ENCODE measurements around the gene NDUFA8. TPM values are rescaled to one million over a fixed set of nuclear protein-coding genes. Genes with fewer than 3 reads are reported as not detected.
"Not testable (repeated sequence)": the region's sequence is repeated elsewhere in the genome, so short reads cannot be mapped to it uniquely, and the experiment has no call there.

Gene NDUFA8
- polyA plus RNA-seq, 1 donor = 57.4 TPM

- DNase-seq (ENCODE audit: low read depth) = no peak
Observed at GRCh38 chr9:122121391-122121790, 38.2 kb downstream of the NDUFA8 start.

DNA sequence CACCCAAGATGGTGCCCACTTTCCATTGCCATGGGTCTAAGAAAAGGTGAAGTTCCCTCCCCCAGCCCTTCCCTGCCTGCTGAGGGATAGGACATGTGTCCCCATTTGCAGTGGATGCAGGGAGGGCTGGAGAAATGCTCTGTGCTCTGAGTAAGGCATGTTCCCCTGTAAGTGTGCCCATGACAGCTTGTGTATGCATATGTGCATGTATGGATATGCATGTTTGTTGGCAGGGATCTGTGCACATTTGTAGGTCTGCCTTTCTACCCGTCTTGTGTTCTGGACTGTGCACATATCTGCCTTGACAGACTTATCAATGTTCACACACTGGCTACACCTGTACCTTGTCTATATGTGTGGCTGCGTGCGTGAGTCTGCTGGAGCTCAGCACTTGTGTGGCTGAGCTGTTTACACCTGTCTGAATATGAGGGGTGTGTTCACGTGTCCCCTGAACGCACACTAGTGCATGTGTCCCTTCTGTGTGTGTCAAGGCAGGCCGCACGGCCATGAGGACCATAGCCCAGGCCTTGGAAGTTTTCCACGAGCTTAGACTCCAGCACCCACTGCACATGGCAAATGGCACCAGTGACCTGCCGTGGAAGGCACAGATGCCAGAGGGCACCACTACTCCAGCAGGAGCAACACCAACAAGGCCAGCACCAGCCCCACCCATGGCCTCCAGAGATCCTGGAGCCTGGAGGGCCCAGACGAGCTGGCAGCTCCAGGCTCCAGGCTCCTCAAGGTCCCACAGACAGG lies 39.1 kb downstream of the NDUFA8 start:
- DNase-seq (ENCODE audit: low read depth) = no peak

DNA sequence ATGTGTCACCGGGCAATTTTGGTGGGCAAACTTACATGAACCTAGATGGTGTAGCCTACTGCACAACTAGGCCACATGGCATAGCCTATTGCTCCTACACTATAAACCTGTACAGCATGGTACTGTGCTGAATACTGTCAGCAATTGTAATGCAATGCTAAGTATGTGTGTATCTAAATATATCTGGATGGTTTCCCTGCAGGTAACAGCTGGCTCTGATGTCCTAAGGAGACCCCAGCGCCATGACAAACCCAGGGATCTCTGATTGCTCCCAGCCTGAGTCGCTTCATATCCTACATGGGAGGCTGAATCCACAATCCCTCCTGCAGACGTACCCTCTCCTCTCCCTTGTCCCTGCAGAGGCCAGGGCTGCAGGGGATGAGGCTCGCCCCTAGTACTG lies 39.9 kb downstream of the NDUFA8 start:
- no peak for DNase-seq (ENCODE audit: low read depth)

- DNase-seq (ENCODE audit: low read depth) = no peak
Observed at GRCh38 chr9:122119166-122119521, 40.4 kb downstream of the NDUFA8 start.

DNA sequence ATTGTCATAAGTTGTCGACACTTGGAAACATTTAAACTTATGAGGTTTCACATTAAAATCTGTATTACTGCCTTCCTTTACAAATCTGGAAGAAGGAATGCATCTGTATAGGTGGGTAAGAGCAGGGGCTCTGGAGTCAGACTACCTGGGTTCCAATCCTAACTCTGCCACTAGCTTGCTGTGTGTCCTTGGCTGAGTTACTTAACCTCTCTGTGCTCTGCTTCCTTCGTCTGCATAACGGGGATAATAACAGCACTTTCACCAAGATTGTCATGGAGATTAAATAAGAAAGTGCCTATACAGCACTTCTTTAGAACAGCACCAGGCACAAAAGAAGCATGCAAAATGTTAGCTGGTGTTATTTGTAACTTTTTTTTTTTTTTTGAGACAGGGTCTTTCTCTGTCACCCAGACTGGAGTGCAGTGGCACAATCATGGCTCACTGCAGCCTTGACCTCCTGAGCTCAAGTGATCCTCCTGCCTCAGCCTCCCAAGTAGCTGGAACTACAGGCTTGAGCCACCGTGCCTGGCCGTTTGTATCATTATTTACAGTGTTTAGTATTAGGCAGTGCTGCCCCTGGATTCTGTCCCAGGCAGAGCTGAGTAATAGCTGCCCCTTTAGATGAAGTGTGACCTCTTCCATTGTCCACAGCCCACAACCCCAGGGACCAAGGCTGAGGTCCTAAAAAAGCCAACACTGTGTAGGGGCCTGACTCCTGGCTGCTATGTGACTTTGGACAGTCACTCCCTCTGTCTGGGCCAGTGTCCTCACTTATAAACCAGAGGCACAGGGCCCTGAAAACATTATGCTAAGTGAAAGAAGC lies 41.0 kb downstream of the NDUFA8 start:
- DNase-seq (ENCODE audit: low read depth) = no peak

DNA sequence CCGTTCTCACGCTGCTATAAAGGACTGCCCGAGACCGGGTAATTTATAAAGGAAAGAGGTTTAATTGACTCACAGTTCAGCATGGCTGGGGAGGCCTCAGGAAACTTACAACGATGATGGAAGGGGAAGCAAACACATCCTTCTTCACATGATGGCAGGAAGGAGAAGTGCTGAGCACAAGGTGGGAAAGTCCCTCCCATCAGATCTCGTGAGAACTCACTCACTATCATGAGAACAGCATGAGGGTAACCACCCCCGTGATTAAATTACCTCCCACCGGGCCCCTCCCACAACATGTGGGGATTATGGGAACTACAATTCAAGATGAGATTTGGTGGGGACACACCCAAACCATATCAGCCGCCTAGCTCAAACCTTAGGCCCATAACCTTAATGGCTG lies 42.3 kb downstream of the NDUFA8 start:
- DNase-seq (ENCODE audit: low read depth) = not testable (repeated sequence)

DNA sequence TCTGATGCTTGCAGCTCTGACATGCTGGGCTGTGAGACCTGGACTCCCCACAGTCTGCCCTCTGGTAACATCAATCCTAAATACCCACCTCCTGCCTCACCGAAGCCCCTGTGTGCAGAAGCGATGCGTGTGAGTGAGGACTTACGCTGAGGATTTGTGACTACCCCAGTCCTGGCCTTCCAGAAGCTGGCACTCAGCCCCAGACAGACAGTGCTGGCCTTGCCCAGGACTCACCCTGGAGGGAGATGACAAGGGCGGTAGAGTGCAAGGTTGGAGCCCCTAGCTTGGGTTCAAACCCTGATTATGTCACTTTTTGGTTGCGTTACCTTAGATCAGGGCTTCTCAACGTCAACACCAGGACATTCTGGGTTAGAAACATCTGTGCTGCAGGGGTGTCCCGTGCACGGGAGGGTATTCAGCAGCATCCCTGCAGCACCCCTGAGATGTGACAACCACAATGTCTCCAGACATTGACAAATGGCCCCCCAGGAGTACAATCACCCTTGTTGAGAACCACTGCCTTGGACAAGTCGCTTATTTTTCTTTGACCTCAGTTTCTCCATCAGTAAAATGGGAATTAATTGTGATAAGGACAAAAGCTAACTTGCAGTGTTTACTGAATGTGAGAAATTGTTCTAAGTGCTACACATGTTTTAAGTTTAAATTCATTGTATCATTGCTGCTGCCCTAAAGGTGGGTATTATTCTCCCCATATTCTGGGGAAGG lies 43.0 kb downstream of the NDUFA8 start:
- no peak for DNase-seq (ENCODE audit: low read depth)

DNA sequence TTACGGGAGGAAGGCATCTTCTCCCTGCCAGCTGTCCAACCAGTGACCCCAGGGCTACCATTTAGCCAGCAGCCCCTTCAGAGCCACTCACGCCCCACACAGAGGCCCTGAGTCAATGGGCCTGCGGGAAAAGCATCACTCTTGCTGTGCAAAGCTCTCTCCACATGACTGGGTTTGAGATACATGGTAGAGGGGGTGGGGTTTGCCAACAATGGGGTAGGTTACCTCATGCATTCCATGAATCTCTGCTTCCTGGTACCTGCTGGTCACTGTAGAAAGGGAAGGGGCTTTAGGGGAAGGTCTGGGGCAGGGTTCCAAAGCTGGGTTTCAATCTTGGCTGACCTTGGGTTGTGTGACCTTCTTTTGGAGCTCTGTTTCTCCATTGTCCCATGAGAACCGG lies 43.5 kb downstream of the NDUFA8 start:
- no peak for DNase-seq (ENCODE audit: low read depth)

DNA sequence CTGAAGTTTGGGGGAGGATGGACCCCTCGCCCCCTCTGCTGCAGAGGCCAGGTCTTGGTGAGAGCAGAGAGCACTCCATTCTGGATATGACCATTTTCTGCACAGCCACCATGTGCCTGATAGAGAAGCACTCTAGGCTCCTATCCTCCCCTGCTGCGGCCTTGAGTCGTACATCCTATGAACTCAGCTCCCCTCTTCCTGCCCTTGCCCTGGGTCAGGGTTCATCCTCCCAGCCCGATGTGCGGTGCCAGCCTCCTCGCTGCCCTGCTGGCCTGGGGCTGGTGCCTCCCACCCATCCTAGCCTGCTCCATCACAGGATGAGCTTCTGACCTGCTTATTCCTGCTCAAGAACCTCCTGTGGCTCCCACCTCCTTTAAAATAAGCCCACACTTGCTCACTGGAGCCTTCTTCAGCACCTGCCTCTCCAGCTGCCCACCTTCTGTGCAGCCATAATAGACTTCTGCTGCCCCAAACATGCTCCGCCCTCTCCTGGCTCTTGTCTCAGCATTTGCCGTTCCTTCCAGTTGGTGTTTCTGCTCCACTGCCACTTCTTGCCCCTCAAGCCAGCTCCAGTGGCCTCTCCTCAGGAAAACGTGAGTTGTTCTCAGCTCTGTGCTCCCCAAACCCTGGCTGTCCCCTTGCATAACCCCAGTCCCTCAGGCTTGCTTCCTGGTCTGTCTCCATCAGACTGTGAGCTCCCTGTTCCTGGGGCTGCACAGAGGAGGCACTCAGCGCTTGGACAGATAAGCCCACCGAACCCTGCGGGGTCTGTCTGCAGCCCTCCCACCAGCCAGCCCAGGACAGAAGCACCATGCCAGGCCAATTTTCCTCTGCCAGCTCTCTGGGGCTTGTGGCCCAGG lies 44.2 kb downstream of the NDUFA8 start:
- no peak for DNase-seq (ENCODE audit: low read depth)

GRCh38 chr9:122113574-122113973 lies 46.0 kb downstream of the NDUFA8 start:
- DNase-seq (ENCODE audit: low read depth) = no peak

DNA sequence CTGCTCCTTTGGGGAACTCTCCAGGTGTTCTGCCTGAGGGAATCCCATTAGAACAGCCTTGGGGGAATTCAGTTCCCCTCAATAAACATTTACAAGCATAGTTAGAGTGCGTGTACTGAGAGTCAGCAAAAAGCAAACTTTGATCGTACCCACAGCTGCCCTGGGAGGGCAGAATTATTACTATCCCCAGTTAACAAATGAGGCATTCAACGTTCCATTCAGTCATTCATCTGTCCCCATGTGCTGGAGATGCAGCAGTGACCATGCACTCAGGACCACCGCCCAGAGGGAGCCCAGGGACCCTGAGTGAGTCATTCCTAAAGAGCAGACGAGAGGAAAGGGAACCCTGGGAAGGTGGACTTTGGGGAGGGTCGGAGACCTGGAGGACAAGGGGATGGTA lies 47.3 kb downstream of the NDUFA8 start:
- no peak for DNase-seq (ENCODE audit: low read depth)

- DNase-seq (ENCODE audit: low read depth) = no peak
Observed at GRCh38 chr9:122111413-122112085, 48.0 kb downstream of the NDUFA8 start.

GRCh38 chr9:122110100-122110833 lies 49.3 kb downstream of the NDUFA8 start:
- DNase-seq (ENCODE audit: low read depth) = no peak

DNA sequence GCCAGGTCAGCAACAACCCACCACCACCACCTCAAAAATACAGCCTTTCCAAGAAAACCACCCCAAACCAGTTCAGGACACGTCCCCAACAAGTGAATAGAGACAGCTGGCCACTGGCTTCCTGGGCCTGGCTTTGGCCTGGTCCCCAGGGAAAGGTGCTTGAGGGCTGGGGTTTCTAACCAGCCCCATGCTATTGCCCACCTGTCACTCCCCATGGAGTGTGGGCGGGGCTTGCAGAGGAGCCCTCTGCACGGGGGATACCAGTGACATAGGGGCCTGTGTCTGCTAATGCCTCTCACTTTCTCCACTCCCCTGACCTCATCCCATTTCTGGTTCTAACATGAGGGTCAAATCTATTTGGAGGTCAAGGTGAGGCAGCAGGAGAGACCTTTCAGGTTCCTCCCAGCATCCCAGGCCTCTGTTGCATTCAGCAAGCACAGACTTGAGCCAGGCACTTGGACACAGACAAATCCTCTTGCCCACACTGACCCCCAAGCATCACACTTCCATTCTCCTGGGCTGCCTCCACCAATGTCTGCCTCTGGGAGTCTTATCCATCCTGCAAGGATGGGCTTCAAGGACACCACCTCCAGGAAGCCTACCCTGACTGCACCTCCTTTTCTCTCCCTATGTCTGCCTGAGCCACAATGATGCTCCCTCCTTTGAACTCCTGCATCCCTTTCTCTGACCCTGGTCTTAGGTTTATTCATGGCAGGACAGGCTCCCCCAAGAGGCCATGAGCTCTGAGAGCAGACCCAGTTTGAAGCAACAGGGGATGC lies 50.4 kb downstream of the NDUFA8 start:
- DNase-seq (ENCODE audit: low read depth) = no peak

GRCh38 chr9:122107291-122107805 lies 52.2 kb downstream of the NDUFA8 start:
- DNase-seq (ENCODE audit: low read depth) = no peak

DNA sequence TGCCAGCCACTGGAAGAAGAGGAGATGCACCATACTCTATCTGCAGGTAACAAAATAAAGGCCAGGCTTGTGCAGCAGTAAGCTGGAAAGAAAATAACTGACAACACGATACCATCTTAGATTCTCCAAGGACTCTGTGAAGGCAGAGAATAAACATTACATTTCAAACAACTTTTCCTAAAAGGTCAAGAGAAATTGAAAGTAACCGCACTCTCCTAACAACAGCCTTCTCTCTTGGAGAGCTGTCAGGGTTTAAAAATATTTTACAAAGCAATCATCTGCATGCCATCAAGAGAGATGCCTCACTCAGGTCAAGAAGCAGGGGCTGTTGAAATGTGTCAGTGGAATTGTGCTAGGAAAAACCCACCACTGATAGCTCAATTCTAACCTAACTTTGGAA lies 53.0 kb downstream of the NDUFA8 start:
- no peak for DNase-seq (ENCODE audit: low read depth)

DNA sequence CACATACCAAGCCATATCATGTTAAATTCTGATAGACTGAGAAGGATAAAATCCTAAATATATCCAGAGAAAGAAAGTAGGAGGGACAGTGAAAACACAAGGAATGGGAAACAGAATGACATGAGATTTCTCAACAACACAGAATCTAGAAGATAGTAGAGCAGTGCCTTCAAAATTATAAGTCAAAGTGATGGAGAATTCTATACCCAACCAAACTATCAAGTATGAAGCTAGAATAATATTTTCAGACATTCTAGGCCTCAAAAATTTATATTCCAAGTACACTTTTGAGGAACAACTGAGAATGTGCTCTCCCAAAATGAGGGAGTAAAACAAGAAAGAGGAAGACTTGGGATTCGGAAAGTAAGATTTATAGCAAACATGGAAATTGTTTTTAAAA lies 55.6 kb downstream of the NDUFA8 start:
- DNase-seq (ENCODE audit: low read depth) = no peak

- no peak for DNase-seq (ENCODE audit: low read depth)
Observed at GRCh38 chr9:122102156-122102555, 57.4 kb downstream of the NDUFA8 start.

DNA sequence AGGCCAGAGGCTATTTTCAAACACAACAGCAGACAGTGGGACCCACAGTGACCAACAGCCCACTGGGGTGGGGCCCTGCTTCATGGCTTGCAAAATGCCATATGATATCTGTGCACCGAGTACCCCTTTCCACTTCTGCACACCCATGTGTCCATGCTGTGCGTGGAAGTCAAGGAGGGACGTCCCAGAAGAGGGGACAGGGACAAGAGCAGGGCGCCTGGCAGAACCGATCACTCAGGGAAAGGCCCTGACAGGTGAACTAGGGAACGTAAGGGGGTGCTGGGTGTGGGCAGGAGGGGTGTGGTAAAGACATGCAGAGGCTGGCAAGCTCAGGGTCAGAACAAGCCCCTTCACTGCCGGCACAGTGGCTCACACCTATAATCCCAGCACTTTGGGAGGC lies 58.8 kb downstream of the NDUFA8 start:
- DNase-seq (ENCODE audit: low read depth) = no peak

All from forelimb muscle (tissue), 1 donor.